Esophagus squamous epithelium (tissue), 5 donors: ENCODE measurements around the gene CASTOR1. TPM values are rescaled to one million over a fixed set of nuclear protein-coding genes. Genes with fewer than 3 reads are reported as not detected.
A peak's percentile ranks its signal among the peaks of the same experiment; 100 is the strongest.

ENCODE experiments used
- DNase-seq: peaks from one replicate; lab custom pipeline; 2025; lab: John Stamatoyannopoulos, UW
- H3K27ac ChIP-seq, 4 donors: fragments of 200-600 bp; sonication (generic); one replicate each; pipeline ENCODE4 v1.5.1; 2016 to 2019; ENCODE audit warnings: mild to moderate bottlenecking in 1 of 4
- H3K27me3 ChIP-seq, 4 donors: fragments of 200-600 bp; sonication (generic); 1 replicate in 3 of 4; 2 replicates in 1 of 4; pipeline versions ENCODE4 v1.5.1 to v1.6.0; 2017 to 2021; ENCODE audit warnings: antibody characterized with exemption in 1 of 4
- H3K36me3 ChIP-seq, 3 donors: fragments of 200-600 bp; sonication (generic); one replicate each; pipeline ENCODE4 v1.5.1; 2016 to 2019
- H3K4me1 ChIP-seq, 3 donors: fragments of 200-600 bp; sonication (generic); one replicate each; pipeline ENCODE4 v1.5.1; 2017 to 2019
- H3K4me3 ChIP-seq, 4 donors: fragments of 200-600 bp; sonication (generic); 1 replicate in 3 of 4; 2 replicates in 1 of 4; pipeline ENCODE4 v1.5.1; 2016 to 2019; ENCODE audit warnings: mild to moderate bottlenecking in 2 of 4, moderate library complexity in 1 of 4
- H3K9me3 ChIP-seq, 3 donors: fragments of 200-600 bp; sonication (generic); one replicate each; pipeline ENCODE4 v1.5.1; 2016 to 2019
- POLR2A ChIP-seq, 4 donors: fragments of 450-650 bp; IDR thresholded peaks; one replicate each; pipeline ENCODE4 v1.6.1; 2017; ENCODE audit warnings: antibody characterized with exemption in 4 of 4, mild to moderate bottlenecking in 4 of 4, moderate library complexity in 3 of 4
- WGBS, 2 donors: methylation state at CpG; one replicate each; pipeline ENCODE4 v1.1.5; 2018; 5-methylcytosine and 5-hydroxymethylcytosine counted together
- intact Hi-C: fragments of 100-400 bp; cut with DNase I; formaldehyde crosslinking; loops from one replicate; pipeline ENCODE4 v1.15.0; 2022
- total RNA-seq, 4 donors: library from RNA; depleted of rRNA; stranded (reverse); fragments of >200 nt; gene quantifications; one replicate each; pipeline ENCODE4 v1.1.0, GENCODE V29; 2016
- TF ChIP-seq, protein P1 (sequence below), 6 experiments: fragments of 450-650 bp in 4 of 6; fragments of 200-600 bp in 2 of 6; sonication (generic) in 2 of 6; IDR thresholded peaks; one replicate each; pipeline ENCODE4 v1.5.1; 2016 to 2019; ENCODE audit warnings: antibody characterized with exemption in 6 of 6, mild to moderate bottlenecking in 4 of 6, moderate library complexity in 4 of 6
- donor health status: DM: yes; HTN: yes; CAD: no.

The CASTOR1 gene
- total RNA-seq, 4 donors from 2014 or later = 18.9 to 76.4 (median 40.7) TPM

GRCh38 chr22:30247974-30248373 lies 41.3 kb downstream of the CASTOR1 start:
- Histone ChIP-seq H3K4me3 (no peak overlapping the region), H3K27me3 (peaks cover 0 to 55% (median 0%) of the 10 kb centered on the region in 4 donors), H3K9me3 (no peaks in the 10 kb centered on the region), H3K4me1 (peaks cover 23 to 79% (median 32%) of the 10 kb centered on the region in 3 donors), H3K36me3 (no peaks in the 10 kb centered on the region), H3K27ac (peak overlapping the region in 2 of 4 donors; percentile 33 to 66)
- WGBS, 2 donors = 37 to 70% methylated on average over 9 to 11 of the region's 12 CpGs
- no peak for TF ChIP-seq POLR2A (IDR thresholded peaks at IDR 0.05)
- TF ChIP-seq, protein P1, sequence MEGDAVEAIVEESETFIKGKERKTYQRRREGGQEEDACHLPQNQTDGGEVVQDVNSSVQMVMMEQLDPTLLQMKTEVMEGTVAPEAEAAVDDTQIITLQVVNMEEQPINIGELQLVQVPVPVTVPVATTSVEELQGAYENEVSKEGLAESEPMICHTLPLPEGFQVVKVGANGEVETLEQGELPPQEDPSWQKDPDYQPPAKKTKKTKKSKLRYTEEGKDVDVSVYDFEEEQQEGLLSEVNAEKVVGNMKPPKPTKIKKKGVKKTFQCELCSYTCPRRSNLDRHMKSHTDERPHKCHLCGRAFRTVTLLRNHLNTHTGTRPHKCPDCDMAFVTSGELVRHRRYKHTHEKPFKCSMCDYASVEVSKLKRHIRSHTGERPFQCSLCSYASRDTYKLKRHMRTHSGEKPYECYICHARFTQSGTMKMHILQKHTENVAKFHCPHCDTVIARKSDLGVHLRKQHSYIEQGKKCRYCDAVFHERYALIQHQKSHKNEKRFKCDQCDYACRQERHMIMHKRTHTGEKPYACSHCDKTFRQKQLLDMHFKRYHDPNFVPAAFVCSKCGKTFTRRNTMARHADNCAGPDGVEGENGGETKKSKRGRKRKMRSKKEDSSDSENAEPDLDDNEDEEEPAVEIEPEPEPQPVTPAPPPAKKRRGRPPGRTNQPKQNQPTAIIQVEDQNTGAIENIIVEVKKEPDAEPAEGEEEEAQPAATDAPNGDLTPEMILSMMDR (IDR thresholded peaks at IDR 0.05) = no peak
- intact Hi-C loops = no loop called here
- no peak for DNase-seq

GRCh38 chr22:30247561-30247960 lies 41.7 kb downstream of the CASTOR1 start:
- DNase-seq = no peak
- WGBS, 2 donors = 79 to 84% methylated on average over 4 to 11 of the region's 11 CpGs
- Histone ChIP-seq H3K4me3 (no peak overlapping the region), H3K27ac (peak overlapping the region in 2 of 4 donors; percentile 66 to 75), H3K36me3 (no peaks in the 10 kb centered on the region), H3K27me3 (peaks cover 0 to 55% (median 0%) of the 10 kb centered on the region in 4 donors), H3K9me3 (no peaks in the 10 kb centered on the region), H3K4me1 (peaks cover 19 to 75% (median 28%) of the 10 kb centered on the region in 3 donors)
- TF ChIP-seq, protein P1 (IDR thresholded peaks at IDR 0.05) = no peak
- no peak for TF ChIP-seq POLR2A (IDR thresholded peaks at IDR 0.05)
- intact Hi-C loops = no loop called here

GRCh38 chr22:30246814-30247376 lies 42.4 kb downstream of the CASTOR1 start:
- DNase-seq = no peak
- H3K36me3 ChIP-seq = no peaks in the 10 kb centered on the region
- 14 to 22% methylated on average over 9 to 15 of the region's 15 CpGs for WGBS, 2 donors
- H3K9me3 ChIP-seq = no peaks in the 10 kb centered on the region
- H3K27ac ChIP-seq = peak overlapping the region; percentile 8 to 75 (median 48)
- peaks cover 15 to 68% (median 21%) of the 10 kb centered on the region in 3 donors for H3K4me1 ChIP-seq
- intact Hi-C loops = no loop called here
- TF ChIP-seq POLR2A (IDR thresholded peaks at IDR 0.05) = no peak
- TF ChIP-seq, protein P1 (IDR thresholded peaks at IDR 0.05) = no peak
- H3K4me3 ChIP-seq = peak overlapping the region; percentile 24 to 71 (median 53)
- peaks cover 0 to 55% (median 0%) of the 10 kb centered on the region in 4 donors for H3K27me3 ChIP-seq

DNA sequence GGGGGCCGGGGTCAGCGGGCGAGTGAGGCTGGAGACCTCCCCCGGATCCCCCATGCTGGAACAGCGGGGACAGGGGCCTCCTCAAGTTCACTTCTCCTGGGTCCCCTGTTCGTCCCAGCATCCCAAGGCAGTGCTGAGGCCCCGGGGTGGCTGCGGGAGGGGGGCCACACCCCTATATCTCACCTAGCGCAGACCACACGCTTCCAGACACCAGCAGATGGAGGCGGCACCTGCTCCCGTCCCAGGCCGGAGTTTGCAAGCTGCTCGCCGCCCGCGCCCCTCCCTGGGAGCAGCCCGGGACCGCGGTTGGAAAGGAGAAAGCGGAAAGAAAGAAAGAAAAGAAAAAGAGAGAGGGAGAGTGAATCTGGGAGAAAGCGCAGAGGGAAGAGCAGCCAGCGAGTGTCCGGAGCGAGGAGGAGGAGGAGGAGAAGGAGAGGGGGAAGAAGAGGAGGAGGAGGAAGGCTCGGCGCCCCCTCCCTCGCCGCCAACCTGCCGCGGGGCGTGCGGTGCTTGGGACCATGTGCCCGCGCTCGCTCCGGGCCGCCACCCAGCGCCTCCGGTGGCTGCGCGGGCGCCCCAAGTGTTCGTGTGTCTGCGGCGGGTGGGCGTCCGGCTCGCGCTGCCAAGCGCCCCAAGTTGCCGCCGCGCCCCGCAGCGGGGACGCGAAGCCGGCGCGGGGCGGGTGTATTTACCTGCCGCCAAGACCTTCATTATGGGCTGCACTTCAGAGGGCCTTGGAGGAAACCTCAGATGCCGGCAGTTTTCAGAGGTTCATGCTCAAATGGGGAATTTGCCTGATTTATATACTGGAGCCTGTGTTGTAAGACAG lies 43.1 kb downstream of the CASTOR1 start, which contains the start of gene LIF:
Gene LIF, minus strand, starts transcription at position 775 of the 829 bp plus-strand sequence. Its CDS starts 64 bp downstream, at position 711.
- no peaks in the 10 kb centered on the region for H3K36me3 ChIP-seq
- 1% methylated on average over 16 to 34 of the region's 64 CpGs for WGBS, 2 donors
- H3K4me1 ChIP-seq = peaks cover 15 to 64% (median 20%) of the 10 kb centered on the region in 3 donors
- intact Hi-C loops = no loop called here
- no peak for DNase-seq
- H3K4me3 ChIP-seq = peak within 1 kb of the TSS; percentile 24 to 71 (median 53)
- H3K27me3 ChIP-seq = peaks cover 0 to 55% (median 0%) of the 10 kb centered on the region in 4 donors
- H3K27ac ChIP-seq = peak within 1 kb of the TSS; percentile 30 to 75 (median 48)
- H3K9me3 ChIP-seq = no peaks in the 10 kb centered on the region
- TF ChIP-seq, protein P1 (IDR thresholded peaks at IDR 0.05) = peak in 2 of 6 experiments; percentile 6 to 25
- TF ChIP-seq POLR2A (IDR thresholded peaks at IDR 0.05) = no peak
